PFSK-1 (cell line): ENCODE measurements around the gene NEBL.

Experiments
- FOXP2 ChIP-seq: optimal IDR thresholded peaks from 2 replicates; pipeline ENCODE3; 2011; ENCODE audit warnings: borderline replicate concordance, control low read depth, inconsistent platforms; ENCODE audit not compliant: insufficient read depth; ENCODE audit errors: extremely low read length, extremely low read depth
- POLR2AphosphoS5 ChIP-seq: IDR thresholded peaks from 2 replicates; pipeline ENCODE4 v1.6.1; 2012; ENCODE audit warnings: low read depth, mild to moderate bottlenecking, control low read depth, low read length, moderate library complexity
- REST ChIP-seq, 2 experiments: IDR thresholded peaks; 2 replicates each; pipeline versions ENCODE4 v1.6.1 to v1.8.0; 2011 to 2012; ENCODE audit warnings: low read depth in 2 of 2, low read length in 2 of 2, control low read depth in 1 of 2, inconsistent platforms in 1 of 2, mild to moderate bottlenecking in 1 of 2, moderate library complexity in 1 of 2; ENCODE audit not compliant: insufficient read depth in 1 of 2
- SIN3A ChIP-seq: IDR thresholded peaks from 2 replicates; pipeline ENCODE4 v1.6.1; 2012; ENCODE audit warnings: mild to moderate bottlenecking, low read length, moderate library complexity, borderline replicate concordance; ENCODE audit not compliant: insufficient read depth
- TAF1 ChIP-seq: IDR thresholded peaks from 2 replicates; pipeline ENCODE4 v1.6.1; 2012; ENCODE audit warnings: low read length, control low read depth, borderline replicate concordance; ENCODE audit not compliant: insufficient read depth

Gene NEBL

GRCh38 chr10:20745556-20746375 lies 151.3 kb downstream of the NEBL start:
- TF ChIP-seq TAF1, result no peak

GRCh38 chr10:20744821-20745220 lies 152.3 kb downstream of the NEBL start:
- TF ChIP-seq POLR2AphosphoS5 (no peak), TAF1 (no peak), SIN3A (no peak), REST (IDR thresholded peaks at IDR 0.05; ENCODE audit: insufficient read depth in 1 of 2, low read depth in 2 of 2, low read length in 2 of 2) (no peak), FOXP2 (no peak)

GRCh38 chr10:20743942-20744341 lies 153.2 kb downstream of the NEBL start:
- TF ChIP-seq POLR2AphosphoS5 (no peak), FOXP2 (no peak), REST (IDR thresholded peaks at IDR 0.05; ENCODE audit: insufficient read depth in 1 of 2, low read depth in 2 of 2, low read length in 2 of 2) (no peak)

GRCh38 chr10:20742737-20743541 lies 154.2 kb downstream of the NEBL start:
- TF ChIP-seq POLR2AphosphoS5, result no peak
- no peak for TF ChIP-seq REST (IDR thresholded peaks at IDR 0.05; ENCODE audit: insufficient read depth in 1 of 2, low read depth in 2 of 2, low read length in 2 of 2)
- no peak for TF ChIP-seq TAF1
- TF ChIP-seq FOXP2, result no peak
- no peak for TF ChIP-seq SIN3A

GRCh38 chr10:20740120-20740519 lies 157.0 kb downstream of the NEBL start:
- no peak for TF ChIP-seq POLR2AphosphoS5

- TF ChIP-seq POLR2AphosphoS5 (no peak), FOXP2 (no peak), TAF1 (no peak), SIN3A (no peak), REST (IDR thresholded peaks at IDR 0.05; ENCODE audit: insufficient read depth in 1 of 2, low read depth in 2 of 2, low read length in 2 of 2) (no peak)
Measured at GRCh38 chr10:20737107-20737506, 160.0 kb downstream of the NEBL start.
